Measurements from ENCODE around the gene SPINK13.
"Not testable (repeated sequence)": the region's sequence is repeated elsewhere in the genome, so short reads cannot be mapped to it uniquely, and the experiment has no call there.

SPINK13 gene

DNA sequence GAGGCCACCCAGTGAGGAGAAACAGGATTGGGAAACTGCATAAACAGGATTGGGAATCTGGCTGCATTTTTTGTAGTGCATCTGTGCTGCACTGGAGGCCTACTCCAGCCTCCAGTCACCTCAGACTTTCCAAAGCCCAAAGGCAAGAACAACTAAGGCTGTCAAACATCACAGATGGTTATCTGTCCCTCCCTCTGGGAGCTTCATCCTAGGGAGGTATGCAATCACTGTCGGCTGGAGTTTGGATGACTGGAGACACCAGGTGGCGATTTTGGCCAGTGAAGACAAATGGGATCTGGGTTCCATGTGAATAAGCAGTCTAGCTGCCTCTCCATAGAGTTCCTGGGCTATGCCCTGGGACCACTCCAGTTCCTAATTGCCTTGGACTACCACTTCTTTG is 9.3 kb upstream of the SPINK13 start:
- no peak overlapping the region for H3K27ac ChIP-seq (ENCODE audit: low read depth in 2 of 2, low read length in 2 of 2)
- no peaks in the 10 kb centered on the region for H3K9me3 ChIP-seq (ENCODE audit: control insufficient read depth in 2 of 2, low read length in 2 of 2)
- H3K27me3 ChIP-seq (ENCODE audit: control insufficient read depth in 2 of 2, insufficient read depth in 2 of 2, low read length in 2 of 2), result no peaks in the 10 kb centered on the region
- H3K4me1 ChIP-seq (ENCODE audit: control insufficient read depth in 2 of 2, insufficient read depth in 2 of 2, low read length in 2 of 2), result no peaks in the 10 kb centered on the region
- no peaks in the 10 kb centered on the region for H3K36me3 ChIP-seq (ENCODE audit: control insufficient read depth in 2 of 2, insufficient read depth in 2 of 2, low read length in 2 of 2)
- no peak overlapping the region for H3K9ac ChIP-seq (ENCODE audit: low read depth in 1 of 2, low read length in 2 of 2)
- no peak overlapping the region for H3K4me3 ChIP-seq (ENCODE audit: low read length in 2 of 2)

DNA sequence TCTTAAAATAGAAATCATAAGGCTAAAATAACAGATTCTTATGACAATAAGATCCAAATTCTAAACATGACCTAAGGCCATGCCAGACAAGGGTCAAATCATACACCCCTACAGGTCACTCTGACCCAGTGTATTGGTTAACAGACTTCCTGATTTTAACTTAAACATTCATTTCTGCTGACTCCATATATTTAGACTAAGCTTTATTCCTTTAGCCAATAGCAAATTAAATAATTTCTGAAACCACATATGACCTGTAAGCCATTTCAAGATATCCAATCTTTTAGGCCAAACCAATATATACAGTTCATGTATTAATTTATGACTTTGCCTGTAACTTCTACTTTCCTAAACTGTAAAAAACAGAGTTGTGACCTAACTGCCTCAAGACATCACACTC is 7.4 kb upstream of the SPINK13 start:
- no peak overlapping the region for H3K9ac ChIP-seq (ENCODE audit: low read depth in 1 of 2, low read length in 2 of 2)
- H3K4me1 ChIP-seq (ENCODE audit: control insufficient read depth in 2 of 2, insufficient read depth in 2 of 2, low read length in 2 of 2), result no peaks in the 10 kb centered on the region
- H3K36me3 ChIP-seq (ENCODE audit: control insufficient read depth in 2 of 2, insufficient read depth in 2 of 2, low read length in 2 of 2), result no peaks in the 10 kb centered on the region
- no peaks in the 10 kb centered on the region for H3K9me3 ChIP-seq (ENCODE audit: control insufficient read depth in 2 of 2, low read length in 2 of 2)
- no peak overlapping the region for H3K4me3 ChIP-seq (ENCODE audit: low read length in 2 of 2)
- no peaks in the 10 kb centered on the region for H3K27me3 ChIP-seq (ENCODE audit: control insufficient read depth in 2 of 2, insufficient read depth in 2 of 2, low read length in 2 of 2)
- no peak overlapping the region for H3K27ac ChIP-seq (ENCODE audit: low read depth in 2 of 2, low read length in 2 of 2)

DNA sequence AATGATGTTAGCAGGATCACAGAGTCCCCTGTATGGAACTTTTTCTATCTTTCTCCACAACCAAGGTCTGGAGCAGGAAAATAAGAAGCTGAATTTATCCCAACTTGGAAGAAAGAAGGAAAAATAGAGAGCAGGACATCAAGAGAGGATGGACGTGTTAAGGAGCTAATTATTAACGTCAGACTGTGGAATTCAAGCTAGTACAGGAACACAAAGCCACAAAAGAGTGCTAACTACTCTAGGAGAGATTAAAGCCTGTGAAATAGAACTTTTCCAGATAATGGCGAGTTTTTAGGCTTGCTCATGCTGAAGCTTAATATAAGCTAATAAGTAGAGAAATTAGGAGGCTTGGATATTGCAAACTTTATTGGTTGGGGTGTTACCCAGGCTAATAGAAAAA is 632 bp upstream of the SPINK13 start:
- Histone ChIP-seq H3K9ac (ENCODE audit: low read depth in 1 of 2, low read length in 2 of 2) (no peak overlapping the region), H3K36me3 (ENCODE audit: control insufficient read depth in 2 of 2, insufficient read depth in 2 of 2, low read length in 2 of 2) (no peaks in the 10 kb centered on the region), H3K27ac (ENCODE audit: low read depth in 2 of 2, low read length in 2 of 2) (no peak overlapping the region), H3K4me1 (ENCODE audit: control insufficient read depth in 2 of 2, insufficient read depth in 2 of 2, low read length in 2 of 2) (no peaks in the 10 kb centered on the region), H3K27me3 (ENCODE audit: control insufficient read depth in 2 of 2, insufficient read depth in 2 of 2, low read length in 2 of 2) (no peaks in the 10 kb centered on the region), H3K4me3 (ENCODE audit: low read length in 2 of 2) (no peak overlapping the region), H3K9me3 (ENCODE audit: control insufficient read depth in 2 of 2, low read length in 2 of 2) (no peaks in the 10 kb centered on the region)

DNA sequence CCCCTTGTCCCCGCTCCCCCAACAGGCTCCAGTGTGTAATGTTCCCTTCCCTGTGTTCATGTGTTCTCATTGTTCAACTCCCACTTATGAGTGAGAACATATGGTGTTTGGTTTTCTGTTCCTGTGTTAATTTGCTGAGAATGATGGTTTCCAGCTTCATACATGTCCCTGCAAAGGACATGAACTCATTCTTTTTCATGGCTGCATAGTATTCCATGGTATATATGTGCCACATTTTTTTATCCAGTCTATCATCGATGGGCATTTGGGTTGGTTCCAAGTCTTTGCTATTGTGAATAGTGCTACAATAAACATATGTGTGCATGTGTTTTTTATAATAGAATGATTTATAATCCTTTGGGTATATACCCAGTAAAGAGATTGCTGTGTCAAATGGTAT is 6.5 kb downstream of the SPINK13 start:
- not testable (repeated sequence) for H3K27me3 ChIP-seq (ENCODE audit: control insufficient read depth in 2 of 2, insufficient read depth in 2 of 2, low read length in 2 of 2); H3K9me3 ChIP-seq (ENCODE audit: control insufficient read depth in 2 of 2, low read length in 2 of 2); H3K4me3 ChIP-seq (ENCODE audit: low read length in 2 of 2)

DNA sequence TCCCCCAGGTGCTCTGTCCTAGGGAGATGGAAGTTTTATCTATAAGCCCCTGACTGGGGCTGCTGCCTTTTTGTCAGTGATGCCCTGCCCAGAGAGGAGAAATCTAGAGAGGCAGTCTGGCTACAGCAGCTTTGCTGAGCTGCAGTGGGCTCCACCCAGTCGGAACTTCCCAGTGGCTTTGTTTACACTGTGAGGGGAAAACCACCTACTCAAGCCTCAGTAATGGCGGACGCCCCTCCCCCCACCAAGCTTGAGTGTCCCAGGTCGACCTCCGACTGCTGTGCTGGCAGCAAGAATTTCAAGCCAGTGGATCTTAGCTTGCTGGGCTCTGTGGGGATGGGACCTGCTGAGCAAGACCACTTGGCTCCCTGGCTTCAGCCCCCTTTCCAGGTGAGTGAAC is 12.3 kb downstream of the SPINK13 start:
- H3K4me1 ChIP-seq (ENCODE audit: control insufficient read depth in 2 of 2, insufficient read depth in 2 of 2, low read length in 2 of 2); H3K9ac ChIP-seq (ENCODE audit: low read depth in 1 of 2, low read length in 2 of 2); H3K27ac ChIP-seq (ENCODE audit: low read depth in 2 of 2, low read length in 2 of 2); H3K9me3 ChIP-seq (ENCODE audit: control insufficient read depth in 2 of 2, low read length in 2 of 2); H3K4me3 ChIP-seq (ENCODE audit: low read length in 2 of 2); H3K27me3 ChIP-seq (ENCODE audit: control insufficient read depth in 2 of 2, insufficient read depth in 2 of 2, low read length in 2 of 2); H3K36me3 ChIP-seq (ENCODE audit: control insufficient read depth in 2 of 2, insufficient read depth in 2 of 2, low read length in 2 of 2): not testable (repeated sequence)

More for the DNA sequence above, 6.5 kb downstream of the SPINK13 start:
- not testable (repeated sequence) for H3K4me1 ChIP-seq (ENCODE audit: control insufficient read depth in 2 of 2, insufficient read depth in 2 of 2, low read length in 2 of 2); H3K36me3 ChIP-seq (ENCODE audit: control insufficient read depth in 2 of 2, insufficient read depth in 2 of 2, low read length in 2 of 2); H3K27ac ChIP-seq (ENCODE audit: low read depth in 2 of 2, low read length in 2 of 2); H3K9ac ChIP-seq (ENCODE audit: low read depth in 1 of 2, low read length in 2 of 2)

DNA sequence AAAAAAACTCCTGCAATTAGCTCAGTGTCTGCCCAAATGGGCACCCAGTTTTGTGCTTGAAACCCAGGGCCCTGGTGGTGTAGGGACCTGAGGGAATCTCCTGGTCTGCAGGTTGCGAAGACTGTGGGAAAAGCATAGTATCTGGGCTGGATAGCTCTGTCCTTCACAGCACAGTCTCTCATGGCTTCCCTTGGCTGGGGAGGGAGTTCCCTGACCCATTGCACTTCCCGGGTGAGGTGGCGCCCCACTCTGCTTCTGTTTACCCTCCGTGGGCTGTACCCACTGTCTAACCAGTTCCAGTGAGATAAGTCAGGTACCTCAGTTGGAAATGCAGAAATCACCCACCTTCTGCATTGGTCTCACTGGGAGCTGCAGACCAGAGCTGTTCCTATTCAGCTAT is 12.7 kb downstream of the SPINK13 start:
- not testable (repeated sequence) for H3K27ac ChIP-seq (ENCODE audit: low read depth in 2 of 2, low read length in 2 of 2); H3K36me3 ChIP-seq (ENCODE audit: control insufficient read depth in 2 of 2, insufficient read depth in 2 of 2, low read length in 2 of 2); H3K4me1 ChIP-seq (ENCODE audit: control insufficient read depth in 2 of 2, insufficient read depth in 2 of 2, low read length in 2 of 2); H3K27me3 ChIP-seq (ENCODE audit: control insufficient read depth in 2 of 2, insufficient read depth in 2 of 2, low read length in 2 of 2); H3K4me3 ChIP-seq (ENCODE audit: low read length in 2 of 2); H3K9me3 ChIP-seq (ENCODE audit: control insufficient read depth in 2 of 2, low read length in 2 of 2); H3K9ac ChIP-seq (ENCODE audit: low read depth in 1 of 2, low read length in 2 of 2)

DNA sequence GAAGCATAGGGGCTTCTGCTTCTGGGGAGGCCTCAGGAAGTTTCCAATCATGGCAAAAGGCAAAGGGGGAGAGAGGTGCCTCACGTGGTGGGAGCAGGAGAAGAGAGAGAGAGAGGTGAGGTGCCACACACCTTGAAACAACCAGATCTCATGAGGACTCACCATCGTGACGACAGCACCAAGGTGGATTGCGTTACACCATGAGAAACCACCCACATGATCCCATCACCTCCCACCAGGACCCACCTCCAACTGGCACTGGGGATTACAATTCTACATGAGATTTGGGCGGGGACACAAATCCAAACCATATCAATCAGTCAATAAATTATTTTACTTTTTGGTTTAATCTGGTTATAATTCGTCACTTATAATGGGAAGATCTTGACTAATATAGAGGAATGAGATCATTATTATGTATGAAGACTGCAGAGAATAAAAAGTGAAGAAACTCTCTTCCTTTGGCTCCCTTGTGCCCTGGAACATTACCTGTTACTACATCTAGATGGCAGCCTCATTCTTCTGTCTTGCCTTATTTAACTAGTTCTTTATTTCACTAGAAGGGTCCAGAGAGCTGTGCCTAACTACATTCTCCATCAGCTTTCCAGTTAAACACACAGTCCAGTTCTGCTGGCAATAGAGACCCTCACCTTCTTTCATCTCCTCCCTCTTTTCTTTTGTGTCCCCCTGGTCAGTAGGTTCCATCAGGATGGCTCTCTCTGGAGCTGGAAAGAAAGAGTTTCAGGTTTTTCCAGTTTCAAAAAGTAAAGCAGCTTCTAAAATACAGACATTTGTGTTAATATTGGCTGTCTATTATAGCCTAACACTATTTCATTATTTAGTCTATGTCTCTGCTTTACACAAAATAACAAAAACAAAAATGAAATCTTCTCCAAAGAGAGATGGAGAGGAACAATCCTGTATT is 21.9 kb downstream of the SPINK13 start:
- Histone ChIP-seq H3K27me3 (ENCODE audit: control insufficient read depth in 2 of 2, insufficient read depth in 2 of 2, low read length in 2 of 2) (no peaks in the 10 kb centered on the region), H3K9ac (ENCODE audit: low read depth in 1 of 2, low read length in 2 of 2) (no peak overlapping the region), H3K4me3 (ENCODE audit: low read length in 2 of 2) (no peak overlapping the region), H3K9me3 (ENCODE audit: control insufficient read depth in 2 of 2, low read length in 2 of 2) (no peaks in the 10 kb centered on the region), H3K27ac (ENCODE audit: low read depth in 2 of 2, low read length in 2 of 2) (no peak overlapping the region), H3K36me3 (ENCODE audit: control insufficient read depth in 2 of 2, insufficient read depth in 2 of 2, low read length in 2 of 2) (no peaks in the 10 kb centered on the region), H3K4me1 (ENCODE audit: control insufficient read depth in 2 of 2, insufficient read depth in 2 of 2, low read length in 2 of 2) (no peaks in the 10 kb centered on the region)

DNA sequence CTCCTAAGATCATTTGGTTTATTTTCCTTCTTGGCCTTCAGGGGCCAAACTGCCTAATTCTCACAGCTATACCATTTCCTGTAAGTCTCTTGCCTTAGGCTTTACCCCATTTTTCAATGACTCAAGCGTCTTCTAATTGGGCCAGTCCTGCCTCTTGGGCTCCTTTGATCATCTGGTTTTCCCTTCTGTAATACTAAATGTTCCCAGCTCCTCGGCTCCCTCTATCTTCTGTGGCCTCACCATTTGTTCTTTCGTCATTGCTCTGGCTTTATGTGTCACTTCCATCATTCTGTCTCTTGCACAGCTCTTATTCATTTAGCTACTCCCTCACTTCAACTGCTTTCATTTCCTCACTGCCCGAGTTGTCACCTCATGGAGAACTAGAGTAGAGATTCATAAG is 29.1 kb downstream of the SPINK13 start:
- H3K4me3 ChIP-seq (ENCODE audit: low read length in 2 of 2), result no peak overlapping the region
- H3K27ac ChIP-seq (ENCODE audit: low read depth in 2 of 2, low read length in 2 of 2), result no peak overlapping the region
- no peaks in the 10 kb centered on the region for H3K9me3 ChIP-seq (ENCODE audit: control insufficient read depth in 2 of 2, low read length in 2 of 2)
- no peaks in the 10 kb centered on the region for H3K27me3 ChIP-seq (ENCODE audit: control insufficient read depth in 2 of 2, insufficient read depth in 2 of 2, low read length in 2 of 2)
- H3K4me1 ChIP-seq (ENCODE audit: control insufficient read depth in 2 of 2, insufficient read depth in 2 of 2, low read length in 2 of 2), result no peaks in the 10 kb centered on the region
- H3K9ac ChIP-seq (ENCODE audit: low read depth in 1 of 2, low read length in 2 of 2), result no peak overlapping the region
- H3K36me3 ChIP-seq (ENCODE audit: control insufficient read depth in 2 of 2, insufficient read depth in 2 of 2, low read length in 2 of 2), result no peaks in the 10 kb centered on the region

DNA sequence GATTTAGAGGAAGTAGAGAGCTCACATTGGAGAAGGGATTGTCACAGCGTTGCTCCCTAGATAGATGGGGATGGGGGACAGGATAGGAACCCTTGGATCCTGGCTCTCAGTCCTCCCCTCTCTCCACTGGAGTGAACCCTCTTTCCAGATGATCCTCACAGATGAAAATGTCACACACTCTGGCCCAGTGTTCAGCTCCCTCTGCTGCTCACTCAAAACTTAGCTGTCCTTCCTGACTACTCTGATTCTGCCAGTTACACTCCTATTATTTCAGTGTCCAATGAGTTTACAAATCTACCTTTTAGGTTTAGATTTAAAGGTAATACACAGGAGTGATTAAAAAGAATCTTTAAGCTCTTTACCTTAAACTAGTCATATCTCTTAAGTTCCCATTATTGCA is 37.9 kb downstream of the SPINK13 start:
- H3K27ac ChIP-seq (ENCODE audit: low read depth in 2 of 2, low read length in 2 of 2), result no peak overlapping the region
- no peak overlapping the region for H3K4me3 ChIP-seq (ENCODE audit: low read length in 2 of 2)
- H3K9me3 ChIP-seq (ENCODE audit: control insufficient read depth in 2 of 2, low read length in 2 of 2), result no peaks in the 10 kb centered on the region
- H3K27me3 ChIP-seq (ENCODE audit: control insufficient read depth in 2 of 2, insufficient read depth in 2 of 2, low read length in 2 of 2), result no peaks in the 10 kb centered on the region
- no peaks in the 10 kb centered on the region for H3K4me1 ChIP-seq (ENCODE audit: control insufficient read depth in 2 of 2, insufficient read depth in 2 of 2, low read length in 2 of 2)
- no peaks in the 10 kb centered on the region for H3K36me3 ChIP-seq (ENCODE audit: control insufficient read depth in 2 of 2, insufficient read depth in 2 of 2, low read length in 2 of 2)
- H3K9ac ChIP-seq (ENCODE audit: low read depth in 1 of 2, low read length in 2 of 2), result no peak overlapping the region

DNA sequence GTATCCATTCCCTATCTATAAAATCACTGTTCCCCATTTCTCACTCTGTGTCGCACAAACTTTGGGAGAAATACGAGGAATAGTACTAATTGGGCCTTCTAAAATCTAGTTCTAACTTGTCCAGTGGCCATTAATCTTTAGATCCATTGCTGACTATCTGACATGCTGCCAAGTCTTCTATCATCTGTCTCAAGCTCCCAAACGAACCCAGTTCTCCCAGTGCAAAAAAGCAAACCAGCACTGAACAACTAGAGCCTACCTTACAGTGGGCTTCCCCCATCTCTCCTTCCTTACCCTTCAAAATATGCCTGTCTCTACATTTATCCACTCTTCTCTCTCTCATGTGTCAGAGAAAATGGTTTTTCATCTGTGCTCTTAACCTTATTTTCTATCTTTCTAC is 40.4 kb downstream of the SPINK13 start:
- no peaks in the 10 kb centered on the region for H3K9me3 ChIP-seq (ENCODE audit: control insufficient read depth in 2 of 2, low read length in 2 of 2)
- no peaks in the 10 kb centered on the region for H3K36me3 ChIP-seq (ENCODE audit: control insufficient read depth in 2 of 2, insufficient read depth in 2 of 2, low read length in 2 of 2)
- H3K27ac ChIP-seq (ENCODE audit: low read depth in 2 of 2, low read length in 2 of 2), result no peak overlapping the region
- no peaks in the 10 kb centered on the region for H3K4me1 ChIP-seq (ENCODE audit: control insufficient read depth in 2 of 2, insufficient read depth in 2 of 2, low read length in 2 of 2)
- H3K4me3 ChIP-seq (ENCODE audit: low read length in 2 of 2), result no peak overlapping the region
- H3K9ac ChIP-seq (ENCODE audit: low read depth in 1 of 2, low read length in 2 of 2), result no peak overlapping the region
- no peaks in the 10 kb centered on the region for H3K27me3 ChIP-seq (ENCODE audit: control insufficient read depth in 2 of 2, insufficient read depth in 2 of 2, low read length in 2 of 2)

Measured in mucosa of rectum (tissue), 2 donors.